ENCODE results near the gene PRMT6.

The PRMT6 gene

DNA sequence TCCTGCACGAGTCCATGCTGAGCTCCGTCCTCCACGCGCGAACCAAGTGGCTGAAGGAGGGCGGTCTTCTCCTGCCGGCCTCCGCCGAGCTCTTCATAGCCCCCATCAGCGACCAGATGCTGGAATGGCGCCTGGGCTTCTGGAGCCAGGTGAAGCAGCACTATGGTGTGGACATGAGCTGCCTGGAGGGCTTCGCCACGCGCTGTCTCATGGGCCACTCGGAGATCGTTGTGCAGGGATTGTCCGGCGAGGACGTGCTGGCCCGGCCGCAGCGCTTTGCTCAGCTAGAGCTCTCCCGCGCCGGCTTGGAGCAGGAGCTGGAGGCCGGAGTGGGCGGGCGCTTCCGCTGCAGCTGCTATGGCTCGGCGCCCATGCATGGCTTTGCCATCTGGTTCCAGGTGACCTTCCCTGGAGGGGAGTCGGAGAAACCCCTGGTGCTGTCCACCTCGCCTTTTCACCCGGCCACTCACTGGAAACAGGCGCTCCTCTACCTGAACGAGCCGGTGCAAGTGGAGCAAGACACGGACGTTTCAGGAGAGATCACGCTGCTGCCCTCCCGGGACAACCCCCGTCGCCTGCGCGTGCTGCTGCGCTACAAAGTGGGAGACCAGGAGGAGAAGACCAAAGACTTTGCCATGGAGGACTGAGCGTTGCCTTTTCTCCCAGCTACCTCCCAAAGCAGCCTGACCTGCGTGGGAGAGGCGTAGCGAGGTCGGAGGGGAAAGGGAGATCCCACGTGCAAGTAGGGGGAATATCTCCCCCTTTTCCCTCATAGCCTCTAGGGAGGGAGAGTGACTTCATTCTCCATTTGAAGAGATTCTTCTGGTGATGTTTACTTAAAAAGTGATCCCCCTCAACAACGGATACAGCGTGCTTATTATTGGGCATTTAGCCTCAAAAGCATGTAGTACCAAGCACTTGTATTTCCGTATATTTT lies 991 bp downstream of the PRMT6 start:
- H3K4me3 ChIP-seq (ENCODE audit: low read depth, low read length): peak overlapping the region; percentile 96
- in situ Hi-C loops (cut with HindIII; ENCODE audit: low pct_ligation_motif_present, low sequenced_read_pairs): no loop called here
- H3K27ac ChIP-seq: no peak overlapping the region
- H3K36me3 ChIP-seq (replicated peaks): no peaks in the 10 kb centered on the region
- no peaks in the 10 kb centered on the region for H3K27me3 ChIP-seq (replicated peaks)
- TF ChIP-seq, protein P1, sequence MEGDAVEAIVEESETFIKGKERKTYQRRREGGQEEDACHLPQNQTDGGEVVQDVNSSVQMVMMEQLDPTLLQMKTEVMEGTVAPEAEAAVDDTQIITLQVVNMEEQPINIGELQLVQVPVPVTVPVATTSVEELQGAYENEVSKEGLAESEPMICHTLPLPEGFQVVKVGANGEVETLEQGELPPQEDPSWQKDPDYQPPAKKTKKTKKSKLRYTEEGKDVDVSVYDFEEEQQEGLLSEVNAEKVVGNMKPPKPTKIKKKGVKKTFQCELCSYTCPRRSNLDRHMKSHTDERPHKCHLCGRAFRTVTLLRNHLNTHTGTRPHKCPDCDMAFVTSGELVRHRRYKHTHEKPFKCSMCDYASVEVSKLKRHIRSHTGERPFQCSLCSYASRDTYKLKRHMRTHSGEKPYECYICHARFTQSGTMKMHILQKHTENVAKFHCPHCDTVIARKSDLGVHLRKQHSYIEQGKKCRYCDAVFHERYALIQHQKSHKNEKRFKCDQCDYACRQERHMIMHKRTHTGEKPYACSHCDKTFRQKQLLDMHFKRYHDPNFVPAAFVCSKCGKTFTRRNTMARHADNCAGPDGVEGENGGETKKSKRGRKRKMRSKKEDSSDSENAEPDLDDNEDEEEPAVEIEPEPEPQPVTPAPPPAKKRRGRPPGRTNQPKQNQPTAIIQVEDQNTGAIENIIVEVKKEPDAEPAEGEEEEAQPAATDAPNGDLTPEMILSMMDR (IDR thresholded peaks at IDR 0.05; ENCODE audit: low read depth, low read length, missing control alignments): no peak
- peak; percentile 27 for DNase-seq

DNA sequence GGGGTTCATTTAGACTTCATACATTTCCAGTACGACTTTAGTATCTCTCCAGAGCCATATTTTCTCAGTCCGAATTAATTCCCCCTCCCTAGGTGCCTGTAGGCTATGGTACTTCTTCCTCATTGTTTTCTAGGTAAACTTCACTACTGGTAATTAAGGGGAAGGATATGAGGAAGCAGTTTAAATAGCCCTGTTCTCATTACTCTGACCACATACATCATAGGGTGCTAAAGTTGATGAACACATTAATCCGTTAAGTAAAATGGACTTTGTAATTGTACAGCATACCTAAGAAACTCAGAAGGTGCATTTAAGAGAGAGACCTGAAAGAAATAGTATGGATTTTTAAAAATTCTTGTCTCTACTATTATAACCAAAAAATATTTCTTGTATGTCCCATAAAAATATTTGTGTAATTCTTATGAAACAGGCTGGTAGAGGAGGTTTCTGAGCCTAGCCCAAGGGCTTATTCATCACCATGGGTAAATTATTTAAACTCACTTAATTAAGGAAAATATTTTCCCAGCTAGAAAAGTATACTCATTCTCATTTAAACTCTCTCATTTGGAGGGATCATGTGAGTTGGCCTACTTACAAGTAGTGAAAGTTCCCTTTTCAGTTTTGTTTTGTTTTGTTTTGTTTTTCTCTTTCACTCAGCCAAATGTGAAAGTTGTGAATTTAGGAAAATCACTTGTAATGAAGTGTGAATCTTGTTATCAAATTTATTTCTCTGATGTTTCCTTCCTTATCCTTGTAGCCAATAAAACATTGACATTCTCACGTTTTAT lies 2.0 kb downstream of the PRMT6 start:
- in situ Hi-C loops (cut with HindIII; ENCODE audit: low pct_ligation_motif_present, low sequenced_read_pairs): no loop called here
- Histone ChIP-seq H3K36me3 (replicated peaks) (no peaks in the 10 kb centered on the region), H3K27ac (no peak overlapping the region), H3K27me3 (replicated peaks) (no peaks in the 10 kb centered on the region), H3K4me3 (ENCODE audit: low read depth, low read length) (peak overlapping the region; percentile 96)
- DNase-seq: no peak
- TF ChIP-seq, protein P1 (IDR thresholded peaks at IDR 0.05; ENCODE audit: low read depth, low read length, missing control alignments): no peak

DNA sequence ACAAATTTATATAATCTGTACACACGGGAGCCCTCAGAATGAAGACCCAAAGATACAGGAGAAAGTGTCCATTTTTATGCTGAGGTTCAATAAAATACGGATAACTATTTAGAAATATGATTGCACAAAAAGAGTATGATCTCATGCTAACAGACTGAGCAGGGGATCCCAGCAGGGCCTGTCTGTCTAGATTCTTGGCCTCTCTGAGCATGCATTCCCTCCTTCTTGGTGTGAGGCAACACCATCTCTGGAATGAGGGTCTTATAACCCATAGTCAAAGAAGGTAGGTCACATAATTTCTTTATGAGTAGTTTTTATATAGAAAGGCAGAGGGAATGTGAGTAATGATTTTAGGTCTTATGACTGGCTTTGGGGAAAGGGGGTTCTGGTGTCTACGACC lies 5.4 kb downstream of the PRMT6 start:
- DNase-seq: no peak
- no peak overlapping the region for H3K4me3 ChIP-seq (ENCODE audit: low read depth, low read length)
- TF ChIP-seq, protein P1 (IDR thresholded peaks at IDR 0.05; ENCODE audit: low read depth, low read length, missing control alignments): no peak
- in situ Hi-C loops (cut with HindIII; ENCODE audit: low pct_ligation_motif_present, low sequenced_read_pairs): no loop called here
- no peak overlapping the region for H3K27ac ChIP-seq
- no peaks in the 10 kb centered on the region for H3K36me3 ChIP-seq (replicated peaks)
- no peaks in the 10 kb centered on the region for H3K27me3 ChIP-seq (replicated peaks)

DNA sequence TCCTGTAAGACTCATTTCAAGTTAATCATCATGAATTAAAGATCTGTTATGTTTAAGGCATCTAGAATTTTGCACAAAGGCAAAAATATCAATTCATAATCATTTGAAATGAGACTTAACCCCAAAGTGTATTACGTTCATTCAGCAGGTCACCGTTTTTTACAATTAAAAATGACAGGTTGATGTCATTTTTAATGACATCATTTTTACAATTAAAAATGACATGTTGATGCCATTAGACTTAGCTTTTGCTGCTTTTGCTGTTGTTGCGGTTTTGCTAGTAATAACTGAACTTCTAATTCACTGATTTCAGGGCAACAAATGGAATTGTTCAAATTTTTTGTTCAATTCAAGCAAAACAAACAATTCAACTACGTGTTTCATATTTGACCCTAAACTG lies 17.0 kb downstream of the PRMT6 start:
- in situ Hi-C loops (cut with HindIII; ENCODE audit: low pct_ligation_motif_present, low sequenced_read_pairs): no loop called here
- TF ChIP-seq, protein P1 (IDR thresholded peaks at IDR 0.05; ENCODE audit: low read depth, low read length, missing control alignments): no peak
- no peak overlapping the region for H3K4me3 ChIP-seq (ENCODE audit: low read depth, low read length)
- no peak for DNase-seq
- no peak overlapping the region for H3K27ac ChIP-seq
- H3K27me3 ChIP-seq (replicated peaks): no peaks in the 10 kb centered on the region
- H3K36me3 ChIP-seq (replicated peaks): no peaks in the 10 kb centered on the region

DNA sequence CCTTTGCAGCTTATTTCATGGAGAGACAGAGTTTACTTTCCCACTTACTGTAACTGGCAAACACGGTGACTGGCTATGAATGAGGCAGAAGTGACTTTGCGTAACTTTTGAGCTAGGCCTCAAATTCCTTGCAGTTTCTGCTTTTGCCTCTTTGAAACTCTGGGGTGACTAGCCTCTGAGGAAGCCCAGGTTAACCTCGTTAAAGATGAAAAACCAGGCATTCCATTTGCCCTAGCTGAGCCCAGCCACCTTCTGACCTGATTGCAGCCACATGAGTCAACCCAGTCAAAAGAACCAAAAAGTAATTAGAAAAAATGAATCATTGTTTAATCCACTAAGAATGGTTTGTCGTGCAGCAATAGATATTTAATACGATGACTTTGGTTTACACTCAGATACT lies 20.4 kb downstream of the PRMT6 start:
- DNase-seq: no peak
- no peak overlapping the region for H3K27ac ChIP-seq
- H3K4me3 ChIP-seq (ENCODE audit: low read depth, low read length): no peak overlapping the region
- TF ChIP-seq, protein P1 (IDR thresholded peaks at IDR 0.05; ENCODE audit: low read depth, low read length, missing control alignments): no peak
- no peaks in the 10 kb centered on the region for H3K27me3 ChIP-seq (replicated peaks)
- H3K36me3 ChIP-seq (replicated peaks): no peaks in the 10 kb centered on the region
- in situ Hi-C loops (cut with HindIII; ENCODE audit: low pct_ligation_motif_present, low sequenced_read_pairs): no loop called here
